IPS-18a (cell line): ENCODE results near the gene PNMA5.

Experiments used
- H3K27ac ChIP-seq: one replicate; pipeline ENCODE4 v1.5.1; 2013; ENCODE audit warnings: low read length
- H3K27me3 ChIP-seq: one replicate; pipeline ENCODE4 v1.6.1; 2013; ENCODE audit warnings: mild to moderate bottlenecking, low read length; ENCODE audit not compliant: control insufficient read depth, insufficient read depth
- H3K36me3 ChIP-seq: one replicate; pipeline ENCODE4 v1.6.1; 2013; ENCODE audit warnings: low read depth, low read length; ENCODE audit not compliant: control insufficient read depth
- H3K4me1 ChIP-seq: one replicate; pipeline ENCODE4 v1.6.1; 2013; ENCODE audit warnings: low read depth, low read length; ENCODE audit not compliant: control insufficient read depth
- H3K4me3 ChIP-seq: one replicate; pipeline ENCODE4 v1.5.1; 2013; ENCODE audit warnings: low read length
- H3K9ac ChIP-seq: one replicate; pipeline ENCODE4 v1.6.1; 2013; ENCODE audit warnings: mild to moderate bottlenecking, low read length, moderate library complexity
- H3K9me3 ChIP-seq: one replicate; pipeline ENCODE4 v1.6.1; 2013; ENCODE audit warnings: low read depth, low read length; ENCODE audit not compliant: control insufficient read depth

The PNMA5 gene

DNA sequence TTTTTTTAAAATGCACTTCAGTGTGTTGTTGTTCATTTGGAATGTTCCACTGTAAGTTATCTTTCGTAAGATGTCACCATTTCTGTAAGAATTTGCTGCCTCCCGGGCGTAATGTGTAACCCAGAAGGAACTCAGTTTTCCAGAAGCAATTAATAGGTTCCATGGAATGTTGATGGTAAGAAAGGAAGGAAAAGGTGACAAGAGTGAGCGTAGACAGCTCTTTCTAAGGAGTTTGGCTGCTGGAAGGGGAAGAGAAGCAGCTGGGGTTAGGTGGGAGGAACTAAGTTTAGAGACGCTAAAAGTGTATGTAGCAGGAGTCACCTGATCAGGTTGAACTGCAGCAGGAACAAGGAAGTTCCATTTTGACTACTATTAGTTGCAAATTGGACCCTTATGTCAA, 35.9 kb downstream of the PNMA5 start:
- Histone ChIP-seq H3K36me3 (no peaks in the 10 kb centered on the region), H3K27ac (no peak overlapping the region), H3K4me1 (no peaks in the 10 kb centered on the region), H3K9ac (no peak overlapping the region), H3K9me3 (peaks cover 10% of the 10 kb centered on the region), H3K4me3 (peak overlapping the region; percentile 27), H3K27me3 (no peaks in the 10 kb centered on the region)

- Histone ChIP-seq H3K9me3 (peaks cover 11% of the 10 kb centered on the region), H3K9ac (no peak overlapping the region), H3K4me3 (no peak overlapping the region), H3K36me3 (no peaks in the 10 kb centered on the region), H3K4me1 (no peaks in the 10 kb centered on the region), H3K27me3 (no peaks in the 10 kb centered on the region), H3K27ac (no peak overlapping the region)
Observed at GRCh38 chrX:152950786-152951185, 43.1 kb downstream of the PNMA5 start.

- Histone ChIP-seq H3K36me3 (no peaks in the 10 kb centered on the region), H3K27ac (no peak overlapping the region), H3K27me3 (no peaks in the 10 kb centered on the region), H3K9me3 (peaks cover 11% of the 10 kb centered on the region), H3K4me1 (no peaks in the 10 kb centered on the region), H3K4me3 (no peak overlapping the region), H3K9ac (no peak overlapping the region)
Observed at GRCh38 chrX:152949114-152949513, 44.8 kb downstream of the PNMA5 start.

DNA sequence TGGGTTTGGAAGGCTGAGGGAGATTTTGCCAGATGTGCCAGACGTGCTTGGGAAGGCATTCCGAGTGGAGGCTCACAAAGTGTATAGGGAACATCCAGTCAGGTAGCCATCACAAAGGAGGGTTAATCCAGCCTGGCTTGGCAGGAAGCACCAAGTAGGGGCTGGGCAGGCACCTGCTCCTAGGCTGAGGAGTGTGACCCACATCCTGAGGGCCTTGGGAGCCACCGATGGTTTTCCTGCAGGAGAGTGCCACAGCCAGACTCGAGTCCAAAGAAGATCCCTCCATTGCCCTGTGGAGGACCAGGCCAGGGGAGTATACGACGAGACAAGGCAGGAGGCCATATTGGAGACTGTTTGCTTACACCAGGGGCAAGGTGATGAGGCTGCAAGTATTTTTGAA, 47.2 kb downstream of the PNMA5 start:
- no peak overlapping the region for H3K9ac ChIP-seq
- peaks cover 5% of the 10 kb centered on the region for H3K9me3 ChIP-seq
- no peak overlapping the region for H3K27ac ChIP-seq
- H3K4me3 ChIP-seq, result no peak overlapping the region
- H3K27me3 ChIP-seq, result no peaks in the 10 kb centered on the region
- no peaks in the 10 kb centered on the region for H3K4me1 ChIP-seq
- H3K36me3 ChIP-seq, result no peaks in the 10 kb centered on the region

- Histone ChIP-seq H3K9ac (no peak overlapping the region), H3K4me3 (no peak overlapping the region), H3K9me3 (peaks cover 5% of the 10 kb centered on the region), H3K4me1 (no peaks in the 10 kb centered on the region), H3K27me3 (no peaks in the 10 kb centered on the region), H3K36me3 (no peaks in the 10 kb centered on the region), H3K27ac (no peak overlapping the region)
Observed at GRCh38 chrX:152945021-152945979, 48.6 kb downstream of the PNMA5 start.

- peaks cover 5% of the 10 kb centered on the region for H3K9me3 ChIP-seq
- H3K36me3 ChIP-seq, result no peaks in the 10 kb centered on the region
- no peak overlapping the region for H3K4me3 ChIP-seq
- no peaks in the 10 kb centered on the region for H3K27me3 ChIP-seq
- no peaks in the 10 kb centered on the region for H3K4me1 ChIP-seq
- H3K27ac ChIP-seq, result no peak overlapping the region
- H3K9ac ChIP-seq, result no peak overlapping the region
Observed at GRCh38 chrX:152943826-152944225, 50.1 kb downstream of the PNMA5 start.

DNA sequence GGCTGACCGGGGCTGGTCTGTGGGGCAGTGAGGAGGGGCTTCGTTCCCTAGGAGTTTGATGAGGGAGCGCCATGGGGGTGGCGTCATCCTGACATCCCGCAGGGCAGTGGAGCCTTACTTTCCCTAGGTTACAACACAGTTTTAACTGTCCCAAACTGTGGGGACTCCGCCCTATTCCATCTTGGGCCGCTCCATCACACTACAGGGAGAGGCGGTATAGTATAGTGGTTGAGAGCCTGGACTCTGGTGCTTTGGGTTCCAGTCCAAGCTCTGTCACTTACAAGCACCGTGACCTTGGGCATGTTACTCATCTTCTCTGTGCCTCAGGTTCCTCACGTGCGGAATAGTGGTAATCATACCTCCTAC, 51.9 kb downstream of the PNMA5 start:
- no peak overlapping the region for H3K27ac ChIP-seq

GRCh38 chrX:152941328-152942076, 52.4 kb downstream of the PNMA5 start:
- Histone ChIP-seq H3K9ac (peak overlapping the region; percentile 49), H3K4me1 (no peaks in the 10 kb centered on the region), H3K36me3 (no peaks in the 10 kb centered on the region), H3K27me3 (no peaks in the 10 kb centered on the region), H3K9me3 (no peaks in the 10 kb centered on the region), H3K4me3 (peak overlapping the region; percentile 58), H3K27ac (no peak overlapping the region)

More for the DNA sequence above, 51.9 kb downstream of the PNMA5 start:
- H3K9me3 ChIP-seq, result no peaks in the 10 kb centered on the region
- peak overlapping the region; percentile 50 for H3K4me3 ChIP-seq
- no peaks in the 10 kb centered on the region for H3K36me3 ChIP-seq
- no peaks in the 10 kb centered on the region for H3K4me1 ChIP-seq
- H3K27me3 ChIP-seq, result no peaks in the 10 kb centered on the region
- peak overlapping the region; percentile 49 for H3K9ac ChIP-seq
